Astrocyte of the spinal cord (primary cell): ENCODE results near the gene NTN1.

Source experiments
- DNase-seq: peaks from one replicate; pipeline ENCODE4 v3.0.0; 2011; ENCODE audit warnings: low read depth, low spot score
- H3K4me3 ChIP-seq: 2 replicates; pipeline ENCODE4 v1.5.1; 2011; ENCODE audit warnings: low read depth, mild to moderate bottlenecking, low read length, moderate library complexity
- CTCF ChIP-seq: IDR thresholded peaks from 2 replicates; pipeline ENCODE4 v1.5.1; 2012; ENCODE audit warnings: low read depth, mild to moderate bottlenecking, low read length, inconsistent platforms
- in situ Hi-C: cut with HindIII; loops from 2 replicates; pipeline ENCODE4 v1.10.0; 2017; ENCODE audit warnings: low sequenced_read_pairs

The NTN1 gene

GRCh38 chr17:9024497-9024896 is 3.2 kb downstream of the NTN1 start:
- no peak overlapping the region for H3K4me3 ChIP-seq
- in situ Hi-C loops = no loop called here
- no peak for TF ChIP-seq CTCF
- no peak for DNase-seq

GRCh38 chr17:9026741-9027140 is 5.4 kb downstream of the NTN1 start:
- H3K4me3 ChIP-seq = no peak overlapping the region
- no peak for TF ChIP-seq CTCF
- in situ Hi-C loops = no loop called here
- no peak for DNase-seq

GRCh38 chr17:9028202-9028987 is 7.1 kb downstream of the NTN1 start:
- DNase-seq = no peak
- in situ Hi-C loops = no loop called here

DNA sequence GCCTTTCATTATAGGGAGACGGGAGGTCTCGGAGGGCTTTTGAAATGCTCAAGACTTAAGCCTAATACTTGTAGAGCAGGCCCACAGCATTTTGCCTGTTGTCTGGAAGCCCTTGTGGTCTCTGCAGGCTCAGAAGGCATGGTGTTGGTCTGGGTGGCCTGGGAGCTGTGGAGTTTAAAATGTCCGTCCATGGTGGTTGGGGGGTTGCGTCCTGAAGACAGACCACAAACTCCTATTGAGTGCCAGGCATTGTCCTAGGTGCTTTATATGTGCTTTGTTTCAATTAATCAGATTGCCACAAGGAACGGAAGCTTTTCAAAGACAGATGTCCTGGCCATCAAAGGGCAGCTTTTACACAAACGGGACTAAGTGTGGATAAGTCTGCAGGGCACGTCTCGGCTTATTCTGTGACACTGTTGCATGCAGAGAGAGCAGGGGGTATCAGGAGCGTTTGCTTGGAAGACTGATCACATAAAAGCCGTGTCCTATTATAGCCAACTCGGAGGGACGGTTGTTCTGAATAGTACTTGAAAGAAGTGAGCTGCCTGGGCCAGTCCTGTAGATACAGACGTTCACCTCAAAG is 7.8 kb downstream of the NTN1 start:
- in situ Hi-C loops = no loop called here
- no peak overlapping the region for H3K4me3 ChIP-seq
- no peak for DNase-seq
- TF ChIP-seq CTCF = no peak

More at GRCh38 chr17:9028202-9028987, 7.1 kb downstream of the NTN1 start:
- TF ChIP-seq CTCF = no peak
- H3K4me3 ChIP-seq = no peak overlapping the region

- in situ Hi-C loops = no loop called here
- no peak for TF ChIP-seq CTCF
- DNase-seq = no peak
- no peak overlapping the region for H3K4me3 ChIP-seq
Measured at GRCh38 chr17:9032151-9032550, 10.8 kb downstream of the NTN1 start.

DNA sequence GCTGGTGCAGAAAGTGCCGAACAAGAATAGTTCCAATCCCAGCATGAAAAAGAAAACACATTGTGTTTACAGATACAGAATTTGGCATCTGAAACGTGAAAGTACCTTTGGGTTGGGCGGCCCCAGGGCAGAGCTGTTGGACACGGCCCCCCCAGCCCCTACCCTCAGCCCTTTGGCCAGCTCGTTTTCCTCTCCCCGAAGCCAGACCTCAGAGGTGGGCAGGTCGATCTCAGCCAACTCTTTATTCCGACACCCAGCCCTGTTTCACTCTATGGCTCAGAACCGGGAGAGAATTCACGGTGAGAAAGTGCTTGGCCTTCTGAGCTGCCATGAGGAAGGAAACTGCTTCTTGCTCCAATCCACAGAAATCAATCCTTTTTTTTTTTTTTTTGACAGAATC is 11.3 kb downstream of the NTN1 start:
- DNase-seq = no peak
- in situ Hi-C loops = no loop called here
- no peak for TF ChIP-seq CTCF

More for the DNA sequence above, 11.3 kb downstream of the NTN1 start:
- no peak overlapping the region for H3K4me3 ChIP-seq
